Measurements from ENCODE around the gene NFE2L1. TPM values are rescaled to one million over a fixed set of nuclear protein-coding genes. Genes with fewer than 3 reads are reported as not detected.

Gene NFE2L1
- total RNA-seq, 1 experiment from 2014 or later = 149 TPM

GRCh38 chr17:48023400-48024148, 24.6 kb upstream of the NFE2L1 start:
- POLR2A ChIA-PET = no interaction called here
- H3K27ac Mint-ChIP-seq = no peak overlapping the region
- H3K4me3 Mint-ChIP-seq = peak overlapping the region; percentile 84
- DNase-seq (ENCODE audit: low spot score) = peak; percentile 93
- no peaks in the 10 kb centered on the region for H3K36me3 Mint-ChIP-seq
- H3K4me1 Mint-ChIP-seq = peaks cover 25% of the 10 kb centered on the region
- peak; percentile 56 for ATAC-seq
- no peaks in the 10 kb centered on the region for H3K9me3 Mint-ChIP-seq
- peaks cover 38% of the 10 kb centered on the region for H3K27me3 Mint-ChIP-seq (ENCODE audit: low read depth)
- CTCF ChIA-PET = no interaction called here
- peak; percentile 35; the same call in 1 of the 2 replicates for TF ChIP-seq USF2 (CRISPR knock-in tag; IDR thresholded peaks at IDR 0.05)
- no peak for TF ChIP-seq CDX4 (CRISPR knock-in tag; IDR thresholded peaks at IDR 0.05; ENCODE audit: borderline replicate concordance)
- TF ChIP-seq TP53 (CRISPR knock-in tag; IDR thresholded peaks at IDR 0.05) = 0 out of 2 replicates have a peak, but pooled peaks have one; percentile 52
- TF ChIP-seq RORB (CRISPR knock-in tag; IDR thresholded peaks at IDR 0.05) = no peak
- no peak for TF ChIP-seq ZSCAN18 (CRISPR knock-in tag; IDR thresholded peaks at IDR 0.05)
- TF ChIP-seq FOXK1 (CRISPR knock-in tag; IDR thresholded peaks at IDR 0.05) = no peak; the same call in 1 of the 2 replicates
- TF ChIP-seq ZNF671 (CRISPR knock-in tag; IDR thresholded peaks at IDR 0.05) = no peak
- no peak for TF ChIP-seq EMX1 (CRISPR knock-in tag; IDR thresholded peaks at IDR 0.05)
- no peak for TF ChIP-seq TEAD4 (CRISPR knock-in tag; IDR thresholded peaks at IDR 0.05)
- no peak for TF ChIP-seq ERG (CRISPR knock-in tag; IDR thresholded peaks at IDR 0.05)
- TF ChIP-seq CREB1 (CRISPR knock-in tag; IDR thresholded peaks at IDR 0.05) = no peak
- peak; percentile 67; the same call in 1 of the 2 replicates for TF ChIP-seq FOXP1 (CRISPR knock-in tag; IDR thresholded peaks at IDR 0.05; ENCODE audit: borderline replicate concordance)
- TF ChIP-seq ZBTB43 (CRISPR knock-in tag; IDR thresholded peaks at IDR 0.05) = no peak
- no peak for TF ChIP-seq MLX (CRISPR knock-in tag; IDR thresholded peaks at IDR 0.05)
- TF ChIP-seq AFF4 (CRISPR knock-in tag; IDR thresholded peaks at IDR 0.05; ENCODE audit: borderline replicate concordance) = no peak
- 0 out of 2 replicates have a peak, but pooled peaks have one; percentile 4 for TF ChIP-seq FOXP4 (CRISPR knock-in tag; IDR thresholded peaks at IDR 0.05)
- no peak for TF ChIP-seq NR3C1 (CRISPR knock-in tag; conservative IDR thresholded peaks at IDR 0.05; ENCODE audit: low read depth)
- peak; percentile 68 for TF ChIP-seq NFYB (CRISPR knock-in tag; conservative IDR thresholded peaks at IDR 0.05; ENCODE audit: low read depth)
- TF ChIP-seq PRDM15 (CRISPR knock-in tag; IDR thresholded peaks at IDR 0.05) = no peak
